Measurements from ENCODE around the gene GSTA3.
"Not testable (repeated sequence)": the region's sequence is repeated elsewhere in the genome, so short reads cannot be mapped to it uniquely, and the experiment has no call there.

GSTA3 gene

DNA sequence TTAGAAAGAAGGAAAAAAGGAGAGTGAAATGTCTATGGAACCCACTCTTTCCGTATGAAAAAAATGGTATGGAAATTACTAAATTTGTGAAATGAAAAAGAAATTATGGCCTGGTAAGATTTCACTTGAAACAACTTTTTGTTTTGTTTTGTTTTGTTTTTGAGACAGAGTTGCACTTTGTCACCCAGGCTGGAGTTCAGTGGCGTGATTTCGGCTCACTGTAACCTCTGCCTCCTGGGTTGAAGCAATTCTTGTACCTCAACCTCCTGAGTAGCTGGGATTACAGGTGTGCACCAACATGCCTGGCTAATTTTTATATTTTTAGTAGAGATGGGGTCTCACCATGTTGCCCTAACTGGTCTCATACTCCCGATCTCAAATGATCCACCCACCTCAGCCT lies 51.1 kb downstream of the GSTA3 start:
- no peak for DNase-seq (ENCODE audit: low spot score)

- DNase-seq (ENCODE audit: low spot score), result not testable (repeated sequence)
Measured at GRCh38 chr6:52856137-52856536, 53.4 kb downstream of the GSTA3 start.

GRCh38 chr6:52849137-52849536 lies 60.4 kb downstream of the GSTA3 start:
- no peak for DNase-seq (ENCODE audit: low spot score)
